HCT116 (cell line): Measurements from ENCODE around the gene ARID5B.

Experiments
- CEBPB ChIP-seq: IDR thresholded peaks from 2 replicates; pipeline ENCODE4 v1.6.1; 2012; ENCODE audit warnings: low read depth
- EZH2 ChIP-seq: fragments of 200-600 bp; sonication (generic); IDR thresholded peaks from 2 replicates; pipeline ENCODE4 v1.6.1; 2017; ENCODE audit warnings: antibody characterized with exemption, mixed run types
- POLR2A ChIP-seq: IDR thresholded peaks from 2 replicates; pipeline ENCODE4 v1.7.0; 2011; ENCODE audit warnings: borderline replicate concordance; ENCODE audit not compliant: insufficient read depth, insufficient read length; ENCODE audit errors: extremely low read depth
- POLR2AphosphoS5 ChIP-seq: IDR thresholded peaks from 2 replicates; pipeline ENCODE4 v1.6.1; 2011; ENCODE audit warnings: mild to moderate bottlenecking, low read depth, low read length, moderate library complexity
- SIN3A ChIP-seq: IDR thresholded peaks from 2 replicates; pipeline ENCODE4 v1.6.1; 2012; ENCODE audit warnings: low read depth
- YY1 ChIP-seq: IDR thresholded peaks from 2 replicates; pipeline ENCODE4 v1.6.1; 2011; ENCODE audit warnings: low read length, low read depth, moderate library complexity, mild to moderate bottlenecking; ENCODE audit not compliant: insufficient replicate concordance; ENCODE audit errors: extremely low read depth
- TF ChIP-seq, protein P1 (sequence below), 3 experiments: fragments of 200-600 bp in 1 of 3; sonication (generic) in 1 of 3; IDR thresholded peaks in 2 of 3; conservative IDR thresholded peaks in 1 of 3; 2 replicates each; pipeline ENCODE4 v1.5.1; 2012 to 2017; ENCODE audit warnings: low read depth in 2 of 3, low read length in 2 of 3, antibody characterized with exemption in 1 of 3, borderline replicate concordance in 1 of 3, control low read depth in 1 of 3, mild to moderate bottlenecking in 1 of 3, mixed read lengths in 1 of 3, mixed run types in 1 of 3, moderate library complexity in 1 of 3; ENCODE audit not compliant: insufficient read depth in 1 of 3
- TF ChIP-seq, protein P2 (sequence below): IDR thresholded peaks from 2 replicates; pipeline ENCODE4 v1.6.1; 2012; ENCODE audit warnings: low read depth
- TF ChIP-seq, protein P3 (sequence below): IDR thresholded peaks from 2 replicates; pipeline ENCODE4 v1.6.1; 2012

DNA sequence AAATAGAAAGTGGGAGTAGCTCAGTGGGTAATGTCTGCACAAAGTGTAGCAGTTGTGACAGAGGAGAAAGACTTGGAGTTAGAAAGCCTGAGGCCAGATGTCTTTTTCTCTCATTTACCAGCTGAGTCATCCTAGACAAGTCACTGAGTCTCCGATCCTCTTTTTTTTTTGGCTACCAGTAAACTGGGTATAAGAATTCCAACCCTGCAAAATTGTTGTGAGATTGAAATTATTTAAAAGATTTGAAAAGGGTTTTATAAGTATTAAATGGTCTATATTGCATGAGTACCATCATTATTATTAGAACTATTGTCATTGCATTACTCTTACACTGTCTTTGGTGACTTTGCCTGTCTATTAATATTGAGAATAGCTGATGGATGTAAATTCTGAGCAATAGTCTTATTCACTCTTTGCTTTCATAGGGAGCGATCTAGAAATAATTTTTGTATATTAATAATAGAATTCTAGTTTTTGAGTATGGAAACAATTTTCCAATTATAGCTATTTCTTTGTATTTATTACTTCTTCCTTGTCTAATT lies 74.0 kb downstream of the ARID5B start:
- TF ChIP-seq, protein P1, sequence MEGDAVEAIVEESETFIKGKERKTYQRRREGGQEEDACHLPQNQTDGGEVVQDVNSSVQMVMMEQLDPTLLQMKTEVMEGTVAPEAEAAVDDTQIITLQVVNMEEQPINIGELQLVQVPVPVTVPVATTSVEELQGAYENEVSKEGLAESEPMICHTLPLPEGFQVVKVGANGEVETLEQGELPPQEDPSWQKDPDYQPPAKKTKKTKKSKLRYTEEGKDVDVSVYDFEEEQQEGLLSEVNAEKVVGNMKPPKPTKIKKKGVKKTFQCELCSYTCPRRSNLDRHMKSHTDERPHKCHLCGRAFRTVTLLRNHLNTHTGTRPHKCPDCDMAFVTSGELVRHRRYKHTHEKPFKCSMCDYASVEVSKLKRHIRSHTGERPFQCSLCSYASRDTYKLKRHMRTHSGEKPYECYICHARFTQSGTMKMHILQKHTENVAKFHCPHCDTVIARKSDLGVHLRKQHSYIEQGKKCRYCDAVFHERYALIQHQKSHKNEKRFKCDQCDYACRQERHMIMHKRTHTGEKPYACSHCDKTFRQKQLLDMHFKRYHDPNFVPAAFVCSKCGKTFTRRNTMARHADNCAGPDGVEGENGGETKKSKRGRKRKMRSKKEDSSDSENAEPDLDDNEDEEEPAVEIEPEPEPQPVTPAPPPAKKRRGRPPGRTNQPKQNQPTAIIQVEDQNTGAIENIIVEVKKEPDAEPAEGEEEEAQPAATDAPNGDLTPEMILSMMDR (IDR thresholded peaks at IDR 0.05 in 2 of 3, conservative IDR thresholded peaks at IDR 0.05 in 1 of 3; ENCODE audit: borderline replicate concordance in 1 of 3, insufficient read depth in 1 of 3, low read depth in 2 of 3, low read length in 2 of 3) = no peak
- no peak for TF ChIP-seq CEBPB
- TF ChIP-seq EZH2 = no peak
- TF ChIP-seq POLR2AphosphoS5 = no peak
- TF ChIP-seq, protein P2, sequence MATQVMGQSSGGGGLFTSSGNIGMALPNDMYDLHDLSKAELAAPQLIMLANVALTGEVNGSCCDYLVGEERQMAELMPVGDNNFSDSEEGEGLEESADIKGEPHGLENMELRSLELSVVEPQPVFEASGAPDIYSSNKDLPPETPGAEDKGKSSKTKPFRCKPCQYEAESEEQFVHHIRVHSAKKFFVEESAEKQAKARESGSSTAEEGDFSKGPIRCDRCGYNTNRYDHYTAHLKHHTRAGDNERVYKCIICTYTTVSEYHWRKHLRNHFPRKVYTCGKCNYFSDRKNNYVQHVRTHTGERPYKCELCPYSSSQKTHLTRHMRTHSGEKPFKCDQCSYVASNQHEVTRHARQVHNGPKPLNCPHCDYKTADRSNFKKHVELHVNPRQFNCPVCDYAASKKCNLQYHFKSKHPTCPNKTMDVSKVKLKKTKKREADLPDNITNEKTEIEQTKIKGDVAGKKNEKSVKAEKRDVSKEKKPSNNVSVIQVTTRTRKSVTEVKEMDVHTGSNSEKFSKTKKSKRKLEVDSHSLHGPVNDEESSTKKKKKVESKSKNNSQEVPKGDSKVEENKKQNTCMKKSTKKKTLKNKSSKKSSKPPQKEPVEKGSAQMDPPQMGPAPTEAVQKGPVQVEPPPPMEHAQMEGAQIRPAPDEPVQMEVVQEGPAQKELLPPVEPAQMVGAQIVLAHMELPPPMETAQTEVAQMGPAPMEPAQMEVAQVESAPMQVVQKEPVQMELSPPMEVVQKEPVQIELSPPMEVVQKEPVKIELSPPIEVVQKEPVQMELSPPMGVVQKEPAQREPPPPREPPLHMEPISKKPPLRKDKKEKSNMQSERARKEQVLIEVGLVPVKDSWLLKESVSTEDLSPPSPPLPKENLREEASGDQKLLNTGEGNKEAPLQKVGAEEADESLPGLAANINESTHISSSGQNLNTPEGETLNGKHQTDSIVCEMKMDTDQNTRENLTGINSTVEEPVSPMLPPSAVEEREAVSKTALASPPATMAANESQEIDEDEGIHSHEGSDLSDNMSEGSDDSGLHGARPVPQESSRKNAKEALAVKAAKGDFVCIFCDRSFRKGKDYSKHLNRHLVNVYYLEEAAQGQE = no peak
- no peak for TF ChIP-seq POLR2A
- no peak for TF ChIP-seq YY1
- TF ChIP-seq, protein P3, sequence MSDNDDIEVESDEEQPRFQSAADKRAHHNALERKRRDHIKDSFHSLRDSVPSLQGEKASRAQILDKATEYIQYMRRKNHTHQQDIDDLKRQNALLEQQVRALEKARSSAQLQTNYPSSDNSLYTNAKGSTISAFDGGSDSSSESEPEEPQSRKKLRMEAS = no peak
- no peak for TF ChIP-seq SIN3A
